ENCODE measurements around the gene P3H1.
"Not testable (repeated sequence)": the region's sequence is repeated elsewhere in the genome, so short reads cannot be mapped to it uniquely, and the experiment has no call there.

Gene P3H1

DNA sequence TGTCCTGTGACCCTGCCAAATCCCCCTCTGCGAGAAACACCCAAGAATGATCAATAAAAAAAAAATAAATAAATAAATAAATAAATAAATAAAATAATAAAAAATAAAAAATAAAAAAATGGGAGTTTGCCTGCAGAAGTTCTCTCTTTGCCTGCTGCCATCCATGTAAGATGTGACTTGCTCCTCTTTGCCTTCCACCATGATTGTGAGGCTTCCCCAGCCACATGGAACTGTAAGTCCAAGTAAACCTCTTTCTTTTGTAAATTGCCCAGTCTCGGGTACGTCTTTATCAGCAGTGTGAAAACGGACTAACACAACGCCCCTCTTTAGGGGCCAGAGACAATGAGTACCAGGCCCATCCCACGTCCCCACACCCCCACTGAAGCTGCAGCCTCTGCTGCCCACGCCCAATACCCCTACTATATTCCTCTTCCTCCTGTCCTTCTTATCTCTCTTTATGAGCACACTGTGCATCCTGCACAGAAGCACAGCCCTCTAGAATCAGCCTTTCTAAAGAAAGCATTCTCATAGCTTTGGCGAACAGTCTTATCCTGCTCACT lies 15.2 kb downstream of the P3H1 start:
- DNase-seq: peak in 2 of 42 donors; percentile 1 to 11
- intact Hi-C loops (cut with DNase I): not testable (repeated sequence)

DNA sequence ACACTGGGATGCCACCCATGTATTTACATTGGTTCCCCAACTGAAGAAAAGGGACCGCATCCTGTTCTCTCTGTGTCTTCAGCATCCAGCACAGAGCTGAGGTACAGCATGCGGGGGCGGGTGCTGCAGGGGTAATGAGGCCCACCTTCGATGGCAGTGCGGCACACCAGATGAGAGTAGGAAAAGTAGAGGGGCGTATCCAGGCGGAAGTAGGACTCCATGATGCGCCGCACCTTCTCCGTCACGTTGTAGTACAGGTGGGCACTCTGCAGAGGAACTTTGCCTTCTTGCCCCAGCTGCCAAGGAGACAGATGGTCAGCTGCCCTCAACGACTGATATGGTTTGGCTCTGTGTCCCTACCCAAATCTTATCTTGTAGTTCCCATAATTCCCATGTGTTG lies 16.8 kb downstream of the P3H1 start:
- intact Hi-C loops (cut with DNase I): no loop called here
- peak in 3 of 42 donors; percentile 6 to 15 (median 10) for DNase-seq

- intact Hi-C loops (cut with DNase I): loop anchor here (10.0 kb wide), 1 partner anchor 164 kb away; no protein-coding TSS in a partner anchor
- peak in 6 of 42 donors; percentile 5 to 38 (median 14) for DNase-seq
Observed at GRCh38 chr1:42748461-42749410, 18.1 kb downstream of the P3H1 start.

- intact Hi-C loops (cut with DNase I): loop anchor here (10.0 kb wide), 1 partner anchor 163 kb away; no protein-coding TSS in a partner anchor
- peak in 4 of 42 donors; percentile 7 to 32 (median 12) for DNase-seq
Observed at GRCh38 chr1:42748021-42748420, 18.8 kb downstream of the P3H1 start.

GRCh38 chr1:42747125-42747524 lies 19.7 kb downstream of the P3H1 start:
- peak in 38 of 42 donors; percentile 18 to 80 (median 57) for DNase-seq
- intact Hi-C loops (cut with DNase I): loop anchor here (10.0 kb wide), 1 partner anchor 162 kb away; no protein-coding TSS in a partner anchor

GRCh38 chr1:42746436-42747105 lies 20.3 kb downstream of the P3H1 start:
- intact Hi-C loops (cut with DNase I): loop anchor here (10.0 kb wide), 1 partner anchor 162 kb away; no protein-coding TSS in a partner anchor
- DNase-seq: peak in 4 of 42 donors; percentile 2 to 31 (median 18)

DNA sequence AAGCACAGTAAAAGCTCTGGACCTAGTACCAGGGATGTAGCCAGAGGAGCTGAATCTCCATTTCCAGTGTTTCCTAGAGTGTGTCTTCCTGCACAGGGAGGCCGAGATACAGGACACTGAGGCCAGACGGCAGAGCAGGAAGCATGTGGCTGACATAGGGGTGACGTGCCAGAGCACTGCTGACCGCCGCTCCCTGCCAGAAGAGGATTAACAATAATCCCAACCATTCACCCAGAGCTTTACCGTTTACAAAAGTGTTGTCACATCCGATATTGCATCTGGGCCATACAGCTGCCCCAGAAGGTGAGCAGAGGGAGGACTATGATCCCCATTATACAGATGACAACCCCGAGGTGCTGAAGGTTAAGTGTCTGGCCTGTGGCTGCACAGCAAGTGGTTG lies 21.0 kb downstream of the P3H1 start:
- intact Hi-C loops (cut with DNase I): loop anchor here (10.0 kb wide), 1 partner anchor 161 kb away; no protein-coding TSS in a partner anchor
- peak in 3 of 42 donors; percentile 2 to 34 (median 4) for DNase-seq

DNA sequence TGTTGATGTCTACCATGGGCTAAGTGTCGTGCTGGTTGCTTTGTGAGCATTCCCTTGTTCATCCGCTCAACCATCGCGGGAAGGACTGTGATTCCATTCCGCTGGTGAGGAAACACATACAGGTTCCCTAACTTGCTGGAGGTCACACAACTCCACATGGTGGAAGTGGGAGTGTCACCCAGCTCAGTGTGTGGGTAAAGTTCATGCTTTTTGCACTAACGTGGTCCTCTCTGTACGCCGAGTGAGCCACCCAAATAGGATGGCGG lies 22.7 kb downstream of the P3H1 start:
- no peak for DNase-seq
- intact Hi-C loops (cut with DNase I): loop anchor here (10.0 kb wide), 1 partner anchor 159 kb away; no protein-coding TSS in a partner anchor

DNA sequence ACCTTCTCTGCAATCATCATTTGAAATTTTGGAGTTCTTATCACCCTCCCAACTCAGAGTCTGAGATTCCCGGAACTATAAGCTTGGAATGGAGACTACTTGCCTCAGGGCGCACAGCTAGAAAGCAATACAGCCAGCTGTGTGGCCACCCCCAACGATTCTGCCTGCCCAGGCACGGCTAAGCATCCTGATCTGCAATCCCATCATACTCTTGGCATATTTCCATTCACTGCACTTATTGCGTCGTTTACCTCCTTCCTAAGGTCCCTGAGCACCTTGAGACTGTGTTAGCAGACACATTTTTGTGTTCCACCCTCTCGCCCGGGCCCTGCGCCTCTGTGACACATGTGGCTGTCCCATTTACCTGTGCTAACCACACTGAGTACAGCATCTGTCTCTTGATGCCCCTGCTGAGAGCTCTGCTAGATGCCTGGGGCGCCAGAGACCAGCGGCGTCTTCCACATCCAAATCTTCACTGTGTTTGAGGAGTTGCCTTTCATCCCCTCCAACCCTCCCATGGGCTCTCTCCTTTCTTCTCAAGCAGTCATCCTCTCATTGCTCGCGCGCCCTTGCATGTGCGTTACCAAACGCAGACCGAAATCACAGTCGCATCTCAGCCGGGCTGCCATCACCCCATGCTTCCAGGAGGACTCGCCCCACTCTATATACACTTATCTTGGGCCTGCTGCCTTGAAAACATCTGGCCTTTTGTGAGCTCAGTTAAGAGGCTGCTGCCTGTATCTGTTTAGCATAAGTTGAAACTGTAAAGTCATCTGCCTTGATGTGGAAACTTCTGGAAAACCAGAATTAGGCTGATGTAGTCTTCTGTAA lies 23.3 kb downstream of the P3H1 start:
- intact Hi-C loops (cut with DNase I): loop anchor here (10.0 kb wide), 1 partner anchor 159 kb away; no protein-coding TSS in a partner anchor
- no peak for DNase-seq

DNA sequence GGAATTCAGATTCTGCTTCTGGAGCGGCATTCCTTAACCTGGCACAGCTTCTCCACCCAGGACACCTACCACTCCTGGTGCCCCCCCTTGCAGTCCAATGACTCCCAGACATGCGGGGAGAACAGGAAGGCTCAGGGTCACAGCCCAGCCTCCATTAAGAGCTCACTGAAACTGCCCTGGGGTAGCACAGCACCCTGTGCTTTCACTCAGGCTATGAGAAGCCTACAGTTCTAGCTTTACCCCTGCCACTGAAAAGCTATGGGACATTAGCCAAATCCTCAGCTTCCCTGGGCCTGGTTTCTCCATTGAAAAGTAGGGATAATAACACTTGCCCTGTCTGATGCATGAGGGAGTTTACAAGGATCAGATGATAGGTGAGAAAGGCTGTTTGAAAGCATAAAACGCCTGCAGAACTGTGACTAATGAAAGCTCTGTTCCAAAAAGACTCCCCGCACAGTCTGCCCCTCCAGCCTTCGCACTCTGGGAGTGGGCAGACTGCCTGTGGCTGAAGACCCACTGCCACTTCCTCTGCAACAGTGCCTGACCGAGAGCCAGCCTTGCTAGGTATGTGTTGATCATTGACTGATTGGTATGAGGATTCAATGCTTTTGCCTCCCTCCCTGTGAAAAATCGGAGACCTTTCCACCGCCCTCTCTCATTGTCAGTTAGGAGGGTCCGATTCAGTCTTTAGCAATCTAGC lies 24.1 kb downstream of the P3H1 start:
- intact Hi-C loops (cut with DNase I): loop anchor here (10.0 kb wide), 1 partner anchor 158 kb away; no protein-coding TSS in a partner anchor
- DNase-seq: no peak

DNA sequence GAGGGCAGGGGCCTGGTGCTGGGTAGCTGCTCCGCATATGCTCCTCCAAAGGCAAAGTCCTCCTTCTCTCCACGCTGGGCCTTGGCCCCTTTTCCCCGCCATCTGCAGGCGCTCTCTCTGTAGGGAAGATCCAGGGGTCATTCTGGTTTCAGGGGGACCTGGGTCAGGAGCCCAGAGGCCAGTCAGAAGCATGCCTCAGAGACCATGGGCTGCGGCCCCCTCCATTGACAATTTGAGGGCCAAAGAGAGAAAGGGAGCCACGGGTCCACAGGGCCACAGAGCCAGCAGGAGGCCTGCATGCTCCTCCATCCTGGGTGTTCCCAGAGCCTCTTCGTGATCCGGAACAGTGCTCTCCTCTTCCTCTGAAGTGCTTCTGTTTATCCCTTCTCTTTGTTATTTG lies 24.7 kb downstream of the P3H1 start:
- intact Hi-C loops (cut with DNase I): loop anchor here (10.0 kb wide), 1 partner anchor 157 kb away; no protein-coding TSS in a partner anchor
- DNase-seq: no peak

DNA sequence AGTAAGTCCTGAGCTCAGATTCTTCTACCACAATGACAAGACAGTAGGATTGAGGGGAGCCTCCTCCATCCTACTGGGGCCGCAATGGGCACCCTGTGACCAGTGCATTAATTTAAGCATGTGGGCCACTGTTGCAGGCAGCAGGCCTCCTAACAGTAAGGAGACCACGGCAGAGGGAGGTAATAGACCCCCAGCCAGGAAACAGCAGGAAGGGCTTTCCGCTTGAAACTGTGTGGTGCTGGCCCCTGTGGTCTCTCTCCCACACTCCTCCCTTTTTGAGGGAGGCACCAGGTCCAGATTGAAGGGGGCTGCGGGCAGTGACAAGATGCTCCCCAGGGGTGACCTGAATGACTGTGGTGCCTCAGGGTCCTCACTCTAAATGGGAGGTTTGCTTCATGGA lies 25.1 kb downstream of the P3H1 start:
- intact Hi-C loops (cut with DNase I): loop anchor here (10.0 kb wide), 1 partner anchor 157 kb away; no protein-coding TSS in a partner anchor
- no peak for DNase-seq

DNA sequence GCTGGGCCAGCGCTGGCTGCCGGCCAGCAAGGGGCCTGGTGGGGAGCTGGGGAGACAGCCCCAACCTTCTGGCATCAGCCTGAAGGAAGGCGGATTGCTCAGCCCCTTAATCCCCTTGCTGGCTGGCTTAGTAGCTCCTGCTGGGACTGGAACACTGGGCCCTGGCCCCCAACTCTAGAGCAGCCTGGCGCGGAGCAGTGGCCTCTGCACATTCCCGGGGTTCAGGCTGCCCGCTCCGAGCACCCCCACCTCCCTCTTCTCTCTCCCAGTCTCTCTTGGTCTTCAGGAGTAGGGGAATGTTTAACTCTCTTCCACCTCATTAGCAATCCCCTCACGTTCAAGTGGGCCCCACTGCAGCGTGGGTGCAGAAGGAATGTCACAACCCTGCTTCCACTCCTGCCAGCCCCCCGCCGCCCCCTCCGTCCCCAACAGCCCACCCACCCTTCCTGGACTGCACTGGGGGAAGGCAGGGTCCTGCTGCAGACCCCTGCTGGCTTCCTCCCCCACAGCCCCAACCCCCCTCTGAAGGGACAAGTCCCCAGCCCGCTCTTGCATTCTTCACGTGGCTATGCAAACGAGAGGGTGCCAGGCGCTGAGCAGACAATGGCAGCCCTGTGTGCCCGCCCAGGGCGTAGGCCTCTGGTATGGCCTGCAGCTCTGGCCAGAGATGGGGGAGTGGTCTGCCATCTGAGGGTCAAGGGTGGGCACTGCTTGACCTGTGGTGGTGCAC lies 25.8 kb downstream of the P3H1 start:
- peak in 12 of 42 donors; percentile 20 to 61 (median 36) for DNase-seq
- intact Hi-C loops (cut with DNase I): loop anchor here (10.0 kb wide), 1 partner anchor 156 kb away; no protein-coding TSS in a partner anchor

DNA sequence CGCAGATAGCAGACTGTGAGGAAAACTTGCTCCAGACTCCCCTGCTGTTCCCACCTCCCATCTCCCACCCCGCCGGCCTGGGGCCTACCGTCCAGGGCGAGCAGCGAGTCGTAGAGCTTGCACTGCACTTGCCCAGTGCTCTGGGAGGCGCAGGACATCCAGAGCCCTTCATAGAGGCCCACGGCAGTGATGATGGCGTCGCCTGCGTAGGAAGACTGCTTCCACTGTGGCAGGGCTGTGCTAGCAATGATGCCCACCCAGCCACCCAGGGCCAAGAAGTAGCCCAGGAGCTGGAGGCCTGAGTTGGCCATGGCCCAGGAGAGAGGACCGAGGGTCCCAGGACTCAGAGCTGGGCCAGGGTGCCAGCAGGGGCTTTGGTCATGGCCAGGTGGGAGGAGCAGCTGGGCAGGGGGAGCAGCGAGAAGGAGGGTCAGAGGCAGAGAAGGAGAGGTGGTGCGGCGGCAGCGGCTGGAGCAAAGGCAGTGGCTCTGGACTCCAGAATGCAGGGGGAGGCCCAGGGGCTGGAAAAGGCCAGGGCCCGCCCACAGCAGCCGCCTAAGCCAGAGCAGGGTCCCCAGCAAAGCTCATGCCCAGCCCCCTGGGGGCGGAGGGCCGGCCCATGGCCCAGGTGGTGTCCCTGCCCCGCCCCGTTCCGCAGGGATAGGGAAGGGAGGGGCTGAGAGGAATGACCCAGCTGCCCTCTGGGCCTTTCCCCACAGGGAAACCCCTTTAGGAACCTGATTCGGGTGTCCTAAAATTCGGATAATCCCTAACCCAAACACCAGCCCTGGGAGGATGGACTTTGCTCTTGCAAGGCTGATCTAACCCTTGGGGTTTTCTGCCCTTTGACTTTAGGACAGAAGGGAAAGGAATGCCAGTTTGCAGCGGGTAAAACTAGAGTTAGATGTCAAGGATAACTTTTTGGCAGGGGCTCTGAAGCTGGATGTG lies 26.8 kb downstream of the P3H1 start, which contains the start of gene CLDN19:
TSS of gene CLDN19 (minus strand) at position 484 of the 948 bp plus-strand sequence. CDS start at position 311, 173 bp downstream.
- DNase-seq: no peak
- intact Hi-C loops (cut with DNase I): loop anchor here (10.0 kb wide), 1 partner anchor 155 kb away; no protein-coding TSS in a partner anchor

GRCh38 chr1:42738678-42739226 lies 28.1 kb downstream of the P3H1 start:
- DNase-seq: no peak
- intact Hi-C loops (cut with DNase I): no loop called here

Measured in head of caudate nucleus (tissue), 42 donors.